BE2C (cell line): ENCODE measurements around the gene PCSK2.

Experiments
- DNase-seq: peaks from one replicate; pipeline ENCODE4 v3.0.0-alpha.2; 2020
- H3K27me3 ChIP-seq: fragments of 250-450 bp; sonication (Bioruptor Pico); 2 replicates; pipeline ENCODE4 v1.5.1; 2020; ENCODE audit warnings: mild to moderate bottlenecking
- H3K36me3 ChIP-seq: fragments of 250-450 bp; sonication (Bioruptor Pico); 2 replicates; pipeline ENCODE4 v1.5.1; 2020; ENCODE audit warnings: mild to moderate bottlenecking
- H3K4me1 ChIP-seq: fragments of 250-450 bp; sonication (Bioruptor Pico); 2 replicates; pipeline ENCODE4 v1.5.1; 2020
- H3K4me3 ChIP-seq: 2 replicates; pipeline ENCODE4 v1.5.1; 2011; ENCODE audit warnings: low read depth, low read length
- H3K9me3 ChIP-seq: fragments of 250-450 bp; sonication (Bioruptor Pico); 2 replicates; pipeline ENCODE4 v1.5.1; 2020
- TF ChIP-seq, protein P1 (sequence below): IDR thresholded peaks from 2 replicates; pipeline ENCODE4 v1.5.1; 2012; ENCODE audit warnings: mild to moderate bottlenecking, low read depth, low read length

The PCSK2 gene

DNA sequence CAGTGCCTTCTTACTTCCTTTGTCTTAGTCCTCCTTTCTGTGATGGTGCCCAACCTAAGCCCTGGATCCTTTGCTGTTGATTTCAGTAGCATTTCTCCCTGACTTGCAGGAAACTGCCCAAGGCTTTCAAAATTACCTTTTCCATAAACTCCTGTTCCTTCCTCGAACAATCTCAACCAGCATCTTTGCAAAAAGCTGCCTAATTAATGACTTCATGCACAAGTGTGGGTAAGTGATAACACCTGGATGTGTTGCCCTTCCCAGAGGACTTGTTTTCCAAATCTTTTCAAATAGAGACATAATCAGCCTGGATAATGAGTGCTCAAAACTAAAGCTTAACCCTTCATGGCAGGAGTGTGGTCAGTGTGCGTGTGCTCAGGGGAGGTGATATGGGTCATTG, 118.0 kb downstream of the PCSK2 start:
- no peaks in the 10 kb centered on the region; the same call in 1 of the 2 replicates for H3K27me3 ChIP-seq
- no peaks in the 10 kb centered on the region for H3K9me3 ChIP-seq
- DNase-seq, result no peak
- H3K4me1 ChIP-seq, result no peaks in the 10 kb centered on the region
- TF ChIP-seq, protein P1, sequence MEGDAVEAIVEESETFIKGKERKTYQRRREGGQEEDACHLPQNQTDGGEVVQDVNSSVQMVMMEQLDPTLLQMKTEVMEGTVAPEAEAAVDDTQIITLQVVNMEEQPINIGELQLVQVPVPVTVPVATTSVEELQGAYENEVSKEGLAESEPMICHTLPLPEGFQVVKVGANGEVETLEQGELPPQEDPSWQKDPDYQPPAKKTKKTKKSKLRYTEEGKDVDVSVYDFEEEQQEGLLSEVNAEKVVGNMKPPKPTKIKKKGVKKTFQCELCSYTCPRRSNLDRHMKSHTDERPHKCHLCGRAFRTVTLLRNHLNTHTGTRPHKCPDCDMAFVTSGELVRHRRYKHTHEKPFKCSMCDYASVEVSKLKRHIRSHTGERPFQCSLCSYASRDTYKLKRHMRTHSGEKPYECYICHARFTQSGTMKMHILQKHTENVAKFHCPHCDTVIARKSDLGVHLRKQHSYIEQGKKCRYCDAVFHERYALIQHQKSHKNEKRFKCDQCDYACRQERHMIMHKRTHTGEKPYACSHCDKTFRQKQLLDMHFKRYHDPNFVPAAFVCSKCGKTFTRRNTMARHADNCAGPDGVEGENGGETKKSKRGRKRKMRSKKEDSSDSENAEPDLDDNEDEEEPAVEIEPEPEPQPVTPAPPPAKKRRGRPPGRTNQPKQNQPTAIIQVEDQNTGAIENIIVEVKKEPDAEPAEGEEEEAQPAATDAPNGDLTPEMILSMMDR, result no peak
- no peak overlapping the region for H3K4me3 ChIP-seq
- no peaks in the 10 kb centered on the region for H3K36me3 ChIP-seq

DNA sequence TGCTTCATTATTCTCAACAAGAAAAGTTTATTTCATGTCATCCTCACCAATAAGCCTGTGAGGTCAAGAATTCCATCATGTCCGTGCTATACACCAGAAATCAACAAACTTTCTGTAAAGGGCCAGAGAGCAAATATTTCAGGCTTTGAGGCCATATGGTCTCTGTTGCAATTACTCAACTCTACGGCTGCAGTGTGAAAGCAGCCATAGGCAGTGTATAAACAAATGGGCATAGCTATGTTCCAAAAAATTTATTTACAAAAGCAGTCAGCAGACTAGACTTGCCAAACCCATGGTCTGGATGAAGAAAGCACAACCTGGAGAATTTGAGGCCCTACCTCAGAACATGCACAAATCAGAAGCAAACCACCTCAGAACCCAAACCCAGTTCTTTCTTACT, 118.5 kb downstream of the PCSK2 start:
- Histone ChIP-seq H3K9me3 (no peaks in the 10 kb centered on the region), H3K27me3 (no peaks in the 10 kb centered on the region; the same call in 1 of the 2 replicates), H3K4me3 (no peak overlapping the region), H3K4me1 (no peaks in the 10 kb centered on the region), H3K36me3 (no peaks in the 10 kb centered on the region)
- TF ChIP-seq, protein P1, result no peak
- no peak for DNase-seq

DNA sequence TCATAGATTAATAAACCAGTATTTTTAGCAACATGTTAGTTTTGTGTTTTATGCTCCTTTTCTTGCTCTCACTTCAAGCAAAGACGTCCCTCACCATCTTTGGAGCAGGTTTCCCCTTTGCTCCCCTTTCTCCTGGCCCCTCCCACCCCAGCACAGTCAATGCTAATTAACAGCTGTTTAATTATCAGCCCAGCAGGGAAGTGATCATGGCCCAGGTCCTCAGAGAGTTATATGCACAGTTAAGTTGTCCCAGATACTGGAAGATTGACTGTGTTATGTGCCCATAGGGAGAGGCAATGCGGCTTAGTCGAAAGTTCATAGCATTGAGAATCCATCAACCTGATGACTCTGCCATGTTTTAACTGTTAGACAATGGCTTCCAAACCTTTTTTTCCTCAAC, 123.5 kb downstream of the PCSK2 start:
- H3K36me3 ChIP-seq, result no peaks in the 10 kb centered on the region
- TF ChIP-seq, protein P1, result no peak
- H3K4me3 ChIP-seq, result no peak overlapping the region
- no peak for DNase-seq
- H3K4me1 ChIP-seq, result no peaks in the 10 kb centered on the region
- H3K9me3 ChIP-seq, result no peaks in the 10 kb centered on the region
- no peaks in the 10 kb centered on the region; the same call in 1 of the 2 replicates for H3K27me3 ChIP-seq

DNA sequence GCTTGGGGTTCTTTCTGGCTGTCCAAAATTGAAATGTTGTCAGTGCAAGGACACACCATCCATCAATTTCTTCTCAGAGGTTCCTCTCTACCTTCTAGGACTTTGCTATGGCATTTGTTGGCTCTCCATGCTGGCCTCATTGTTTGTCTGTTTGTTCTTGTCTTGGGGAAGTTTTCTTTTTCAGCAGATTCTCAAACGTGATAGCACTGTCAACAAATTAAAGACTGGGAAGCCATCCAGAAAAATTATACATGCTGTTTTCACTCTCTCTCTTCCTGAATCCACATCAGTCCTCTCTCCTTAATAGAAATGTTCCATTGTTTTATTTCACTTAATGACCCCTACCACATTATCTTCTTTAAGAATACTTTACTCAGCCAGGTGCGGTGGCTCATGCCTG, 130.4 kb downstream of the PCSK2 start:
- TF ChIP-seq, protein P1, result no peak
- H3K4me1 ChIP-seq, result no peaks in the 10 kb centered on the region
- no peaks in the 10 kb centered on the region for H3K36me3 ChIP-seq
- no peak overlapping the region for H3K4me3 ChIP-seq
- H3K27me3 ChIP-seq, result no peaks in the 10 kb centered on the region
- no peak for DNase-seq
- no peaks in the 10 kb centered on the region for H3K9me3 ChIP-seq

DNA sequence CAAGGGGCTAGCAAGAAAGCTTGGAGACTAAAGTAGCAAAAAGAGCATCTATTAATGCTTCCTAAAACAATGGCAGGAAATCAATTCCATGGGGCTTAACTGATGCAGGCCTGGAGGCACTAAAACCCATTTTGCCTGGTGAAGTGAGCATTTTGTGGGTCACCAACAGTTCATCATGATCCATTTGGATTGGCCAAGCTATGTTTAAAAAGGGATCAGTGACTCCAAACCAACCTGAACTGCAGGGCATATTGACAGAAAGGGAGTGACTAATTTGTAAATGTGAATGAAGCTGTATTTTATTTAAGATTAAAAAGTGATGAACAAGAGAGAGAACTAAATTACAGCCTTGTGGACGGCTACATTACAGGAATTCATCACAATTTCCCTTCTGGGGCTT, 132.0 kb downstream of the PCSK2 start:
- Histone ChIP-seq H3K27me3 (no peaks in the 10 kb centered on the region), H3K36me3 (no peaks in the 10 kb centered on the region), H3K4me1 (no peaks in the 10 kb centered on the region), H3K4me3 (no peak overlapping the region), H3K9me3 (no peaks in the 10 kb centered on the region)
- no peak for DNase-seq
- TF ChIP-seq, protein P1, result no peak

DNA sequence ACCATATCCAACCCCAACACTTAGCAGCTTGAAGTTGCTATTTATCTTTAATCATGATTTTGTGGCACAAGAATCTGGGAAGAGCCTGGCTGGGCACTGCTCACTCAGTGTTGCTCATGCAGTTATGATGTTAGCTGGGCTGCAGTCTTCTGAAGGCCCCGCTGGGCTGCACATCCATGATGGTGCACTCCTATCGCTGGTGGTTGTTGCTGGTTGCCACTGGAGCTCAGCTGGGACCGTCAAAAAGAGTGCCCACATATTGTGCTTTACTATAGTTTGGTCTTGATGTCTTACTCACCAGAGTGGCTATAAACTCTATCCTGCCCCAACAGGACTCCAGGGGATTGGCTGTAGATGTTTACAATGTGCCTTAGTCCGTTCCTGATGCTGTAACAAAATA, 137.8 kb downstream of the PCSK2 start:
- Histone ChIP-seq H3K27me3 (peaks cover 6% of the 10 kb centered on the region; the same call in 1 of the 2 replicates), H3K4me1 (no peaks in the 10 kb centered on the region), H3K4me3 (no peak overlapping the region), H3K36me3 (no peaks in the 10 kb centered on the region), H3K9me3 (no peaks in the 10 kb centered on the region)
- no peak for DNase-seq
- TF ChIP-seq, protein P1, result no peak
